Trophoblast cell (in vitro differentiated cells and primary cell): Measurements from ENCODE around the gene GOLGA3.
"Not testable (repeated sequence)": the region's sequence is repeated elsewhere in the genome, so short reads cannot be mapped to it uniquely, and the experiment has no call there.

ENCODE experiments used
- DNase-seq, 2 donors: peaks; one replicate each; pipeline ENCODE4 v3.0.0-alpha.2; 2016
- H2AFZ ChIP-seq: 2 replicates; pipeline ENCODE4 v1.6.1; 2013; ENCODE audit warnings: low read length, moderate library complexity, mild to moderate bottlenecking; ENCODE audit not compliant: insufficient read depth, poor library complexity
- H2AK5ac ChIP-seq: 2 replicates; pipeline ENCODE4 v1.6.1; 2013; ENCODE audit warnings: mild to moderate bottlenecking, low read length
- H2BK120ac ChIP-seq: 2 replicates; pipeline ENCODE4 v1.6.1; 2013; ENCODE audit warnings: low read length, mild to moderate bottlenecking, moderate library complexity; ENCODE audit not compliant: insufficient read depth, poor library complexity
- H2BK12ac ChIP-seq: 2 replicates; pipeline ENCODE4 v1.6.1; 2013; ENCODE audit warnings: mild to moderate bottlenecking, low read length, moderate library complexity
- H2BK5ac ChIP-seq: 2 replicates; pipeline ENCODE4 v1.6.1; 2013; ENCODE audit warnings: low read length, low read depth, moderate library complexity, mild to moderate bottlenecking; ENCODE audit not compliant: poor library complexity
- H3K14ac ChIP-seq: 2 replicates; pipeline ENCODE4 v1.6.1; 2013; ENCODE audit warnings: mild to moderate bottlenecking, low read length
- H3K18ac ChIP-seq: 2 replicates; pipeline ENCODE4 v1.6.1; 2013; ENCODE audit warnings: mild to moderate bottlenecking, low read length
- H3K23ac ChIP-seq: 2 replicates; pipeline ENCODE4 v1.6.1; 2013; ENCODE audit warnings: low read length
- H3K27ac ChIP-seq: 2 replicates; pipeline ENCODE4 v1.5.1; 2013; ENCODE audit warnings: low read depth, mild to moderate bottlenecking, inconsistent platforms, low read length, moderate library complexity
- H3K27me3 ChIP-seq: 2 replicates; pipeline ENCODE4 v1.6.1; 2013; ENCODE audit warnings: inconsistent platforms, mild to moderate bottlenecking, low read length, moderate library complexity; ENCODE audit not compliant: insufficient read depth
- H3K36me3 ChIP-seq, 2 experiments: 1 replicate in 1 of 2; 2 replicates in 1 of 2; pipeline ENCODE4 v1.6.1; 2013; ENCODE audit warnings: low read length in 2 of 2, mild to moderate bottlenecking in 2 of 2, moderate library complexity in 1 of 2; ENCODE audit not compliant: insufficient read depth in 2 of 2, control insufficient read depth in 1 of 2
- H3K4ac ChIP-seq: 2 replicates; pipeline ENCODE4 v1.6.1; 2013; ENCODE audit warnings: low read depth, mild to moderate bottlenecking, low read length, moderate library complexity
- H3K4me1 ChIP-seq, 2 experiments: 1 replicate in 1 of 2; 2 replicates in 1 of 2; pipeline ENCODE4 v1.6.1; 2013; ENCODE audit warnings: low read length in 2 of 2, mild to moderate bottlenecking in 2 of 2, moderate library complexity in 1 of 2; ENCODE audit not compliant: insufficient read depth in 2 of 2, control insufficient read depth in 1 of 2
- H3K4me2 ChIP-seq: 2 replicates; pipeline ENCODE4 v1.6.1; 2013; ENCODE audit warnings: inconsistent platforms, mild to moderate bottlenecking, low read length, moderate library complexity
- H3K4me3 ChIP-seq: 2 replicates; pipeline ENCODE4 v1.5.1; 2013; ENCODE audit warnings: mild to moderate bottlenecking, low read depth, low read length, inconsistent platforms
- H3K79me1 ChIP-seq: one replicate; pipeline ENCODE4 v1.6.1; 2013; ENCODE audit warnings: low read length
- H3K79me2 ChIP-seq: 2 replicates; pipeline ENCODE4 v1.6.1; 2013; ENCODE audit warnings: low read length, mild to moderate bottlenecking; ENCODE audit not compliant: control insufficient read depth, insufficient read depth, poor library complexity
- H3K9ac ChIP-seq: 2 replicates; pipeline ENCODE4 v1.6.1; 2013; ENCODE audit warnings: mild to moderate bottlenecking, low read length
- H3K9me3 ChIP-seq: 2 replicates; pipeline ENCODE4 v1.6.1; 2013; ENCODE audit warnings: low read depth, mild to moderate bottlenecking, control low read depth, inconsistent platforms, low read length; ENCODE audit not compliant: insufficient read depth
- H4K12ac ChIP-seq: 2 replicates; pipeline ENCODE4 v1.6.1; 2013; ENCODE audit warnings: low read depth, mild to moderate bottlenecking, low read length, moderate library complexity
- H4K8ac ChIP-seq: 2 replicates; pipeline ENCODE4 v1.6.1; 2013; ENCODE audit warnings: low read depth, mild to moderate bottlenecking, low read length, moderate library complexity
- H4K91ac ChIP-seq: one replicate; pipeline ENCODE4 v1.6.1; 2013; ENCODE audit warnings: low read depth, mild to moderate bottlenecking, low read length, moderate library complexity
- WGBS: extraction: QIAGEN DNeasy Blood & Tissue Kit; methylation state at CpG from one replicate; pipeline ENCODE4 v1.1.7; 2013; ENCODE audit warnings: missing lambda C conversion rate; ENCODE audit not compliant: insufficient read length, insufficient coverage; ENCODE audit errors: extremely low coverage; 5-methylcytosine and 5-hydroxymethylcytosine counted together

The GOLGA3 gene

GRCh38 chr12:132856581-132856980 is 27.9 kb upstream of the GOLGA3 start:
- no peak overlapping the region for H3K4me2 ChIP-seq
- H3K9me3 ChIP-seq: peaks cover 4% of the 10 kb centered on the region
- no peak overlapping the region for H3K9ac ChIP-seq
- H3K4me3 ChIP-seq: no peak overlapping the region
- no peak overlapping the region for H2BK12ac ChIP-seq
- no peak overlapping the region for H2AFZ ChIP-seq
- no peaks in the 10 kb centered on the region for H3K79me1 ChIP-seq
- peaks cover 75 to 80% of the 10 kb centered on the region in 2 experiments for H3K36me3 ChIP-seq
- no CpG with 5 or more reads among the region's 17 CpGs for WGBS
- no peak overlapping the region for H2BK5ac ChIP-seq
- no peak overlapping the region for H3K18ac ChIP-seq
- no peak overlapping the region for H2AK5ac ChIP-seq
- no peak overlapping the region for H4K8ac ChIP-seq
- no peak overlapping the region for H3K23ac ChIP-seq
- H3K27ac ChIP-seq: no peak overlapping the region
- H2BK120ac ChIP-seq: no peak overlapping the region
- no peak overlapping the region for H4K91ac ChIP-seq
- no peak overlapping the region for H3K14ac ChIP-seq
- no peaks in the 10 kb centered on the region for H3K79me2 ChIP-seq
- no peak overlapping the region for H4K12ac ChIP-seq
- no peaks in the 10 kb centered on the region for H3K4me1 ChIP-seq
- H3K4ac ChIP-seq: no peak overlapping the region
- no peaks in the 10 kb centered on the region for H3K27me3 ChIP-seq
- no peak for DNase-seq

GRCh38 chr12:132855211-132855610 is 26.5 kb upstream of the GOLGA3 start:
- not testable (repeated sequence) for H3K14ac ChIP-seq, H2BK5ac ChIP-seq, DNase-seq, H2BK12ac ChIP-seq, H2BK120ac ChIP-seq, H3K4ac ChIP-seq, H3K4me2 ChIP-seq, H4K12ac ChIP-seq, H4K91ac ChIP-seq, H4K8ac ChIP-seq, H3K4me1 ChIP-seq, H3K9ac ChIP-seq, H3K79me1 ChIP-seq, H3K27me3 ChIP-seq, H2AK5ac ChIP-seq, H3K79me2 ChIP-seq, H3K9me3 ChIP-seq, H3K18ac ChIP-seq, H3K4me3 ChIP-seq, H2AFZ ChIP-seq, H3K27ac ChIP-seq, H3K23ac ChIP-seq
- no CpG with 5 or more reads among the region's 14 CpGs for WGBS
- H3K36me3 ChIP-seq: peaks cover 78 to 82% of the 10 kb centered on the region in 2 experiments

GRCh38 chr12:132853285-132854092 is 24.8 kb upstream of the GOLGA3 start:
- Histone ChIP-seq H4K91ac (no peak overlapping the region), H3K27me3 (no peaks in the 10 kb centered on the region), H2BK120ac (no peak overlapping the region), H2BK12ac (no peak overlapping the region), H4K8ac (no peak overlapping the region), H3K27ac (no peak overlapping the region), H4K12ac (no peak overlapping the region), H3K4me3 (no peak overlapping the region), H3K4ac (no peak overlapping the region), H3K9ac (no peak overlapping the region), H3K23ac (no peak overlapping the region), H3K4me1 (no peaks in the 10 kb centered on the region), H3K4me2 (no peak overlapping the region), H3K18ac (no peak overlapping the region), H3K9me3 (peaks cover 4% of the 10 kb centered on the region), H2BK5ac (no peak overlapping the region), H2AFZ (no peak overlapping the region), H2AK5ac (no peak overlapping the region), H3K36me3 (peaks cover 76 to 78% of the 10 kb centered on the region in 2 experiments), H3K79me1 (no peaks in the 10 kb centered on the region), H3K14ac (no peak overlapping the region), H3K79me2 (no peaks in the 10 kb centered on the region)
- DNase-seq: no peak
- WGBS: no CpG with 5 or more reads among the region's 51 CpGs

GRCh38 chr12:132852496-132852895 is 23.8 kb upstream of the GOLGA3 start:
- no peak overlapping the region for H3K9ac ChIP-seq
- H2AK5ac ChIP-seq: no peak overlapping the region
- H3K4ac ChIP-seq: no peak overlapping the region
- H3K18ac ChIP-seq: no peak overlapping the region
- H4K12ac ChIP-seq: no peak overlapping the region
- no peaks in the 10 kb centered on the region for H3K27me3 ChIP-seq
- no peak overlapping the region for H4K91ac ChIP-seq
- no peaks in the 10 kb centered on the region for H3K79me1 ChIP-seq
- peaks cover 4% of the 10 kb centered on the region for H3K9me3 ChIP-seq
- no peak overlapping the region for H3K27ac ChIP-seq
- H3K4me2 ChIP-seq: no peak overlapping the region
- no peak overlapping the region for H3K23ac ChIP-seq
- H4K8ac ChIP-seq: no peak overlapping the region
- H2BK5ac ChIP-seq: no peak overlapping the region
- no peak overlapping the region for H3K4me3 ChIP-seq
- H3K79me2 ChIP-seq: no peaks in the 10 kb centered on the region
- no peak overlapping the region for H3K14ac ChIP-seq
- no peak overlapping the region for H2BK12ac ChIP-seq
- WGBS: no CpG with 5 or more reads among the region's 12 CpGs
- peaks cover 78 to 79% of the 10 kb centered on the region in 2 experiments for H3K36me3 ChIP-seq
- DNase-seq: no peak
- H2AFZ ChIP-seq: no peak overlapping the region
- no peak overlapping the region for H2BK120ac ChIP-seq
- no peaks in the 10 kb centered on the region for H3K4me1 ChIP-seq
